Fibroblast of lung (primary cell): Measurements from ENCODE around the gene RGS19. TPM values are rescaled to one million over a fixed set of nuclear protein-coding genes. Genes with fewer than 3 reads are reported as not detected.

ENCODE experiments used
- DNase-seq, 2 donors: peaks; one replicate each; pipeline versions ENCODE4 v3.0.0 to v3.0.0-alpha.2; 2010; ENCODE audit warnings: low read depth in 2 of 2
- H2AFZ ChIP-seq: 2 replicates; pipeline ENCODE4 v1.5.1; 2012; ENCODE audit warnings: low read length, control low read depth, inconsistent platforms
- H3K27ac ChIP-seq: 2 replicates; pipeline ENCODE4 v1.5.1; 2011; ENCODE audit warnings: low read length, control low read depth; ENCODE audit not compliant: insufficient read depth
- H3K27me3 ChIP-seq: 2 replicates; pipeline ENCODE4 v1.5.1; 2011; ENCODE audit warnings: mild to moderate bottlenecking, low read length; ENCODE audit not compliant: control insufficient read depth, insufficient read depth
- H3K36me3 ChIP-seq: 2 replicates; pipeline ENCODE4 v1.5.1; 2011; ENCODE audit warnings: low read length; ENCODE audit not compliant: control insufficient read depth, insufficient read depth
- H3K4me1 ChIP-seq: 2 replicates; pipeline ENCODE4 v1.5.1; 2011; ENCODE audit warnings: low read length; ENCODE audit not compliant: control insufficient read depth, insufficient read depth; ENCODE audit errors: extremely low read depth
- H3K4me2 ChIP-seq: 2 replicates; pipeline ENCODE4 v1.5.1; 2011; ENCODE audit warnings: low read length, control low read depth; ENCODE audit not compliant: insufficient read depth; ENCODE audit errors: extremely low read depth
- H3K4me3 ChIP-seq, 4 experiments: fragments of 200-600 bp in 1 of 4; sonication (generic) in 1 of 4; replicated peaks in 1 of 4; 2 replicates each; pipeline ENCODE4 v1.5.1; 2011 to 2016; ENCODE audit warnings: low read length in 4 of 4, low read depth in 3 of 4, mild to moderate bottlenecking in 3 of 4, control low read depth in 2 of 4, inconsistent platforms in 1 of 4, mixed read lengths in 1 of 4; ENCODE audit not compliant: insufficient read depth in 1 of 4; ENCODE audit errors: control extremely low read depth in 1 of 4
- H3K79me2 ChIP-seq: 2 replicates; pipeline ENCODE4 v1.5.1; 2012; ENCODE audit warnings: mild to moderate bottlenecking, low read length, inconsistent platforms; ENCODE audit not compliant: control insufficient read depth, insufficient read depth
- H3K9ac ChIP-seq: 2 replicates; pipeline ENCODE4 v1.5.1; 2011; ENCODE audit warnings: mild to moderate bottlenecking, low read length, control low read depth; ENCODE audit not compliant: insufficient read depth
- H3K9me3 ChIP-seq: 2 replicates; pipeline ENCODE4 v1.5.1; 2012; ENCODE audit warnings: low read depth, low read length; ENCODE audit not compliant: control insufficient read depth, insufficient read depth
- H4K20me1 ChIP-seq: 2 replicates; pipeline ENCODE4 v1.5.1; 2011; ENCODE audit warnings: low read length; ENCODE audit not compliant: control insufficient read depth, insufficient read depth; ENCODE audit errors: extremely low read depth
- EZH2 ChIP-seq: IDR thresholded peaks from 2 replicates; pipeline ENCODE4 v1.5.1; 2012; ENCODE audit warnings: low read length, control low read depth, mild to moderate bottlenecking; ENCODE audit errors: missing control alignments
- polyA plus RNA-seq, 2 donors: library from polyadenylated mRNA; depleted of rRNA in 1 of 2; stranded (reverse) in 1 of 2; unstranded in 1 of 2; fragments of >200 nt; gene quantifications; 2 replicates each; pipeline ENCODE4 v1.2.1, GENCODE V29; 2011 to 2012; ENCODE audit warnings: missing spikeins in 1 of 2
- total RNA-seq: library from RNA; depleted of rRNA; stranded (reverse); fragments of >200 nt; gene quantifications from 2 replicates; pipeline ENCODE4 v1.2.1, GENCODE V29; 2014
- TF ChIP-seq, protein P1 (sequence below), 2 donors: IDR thresholded peaks in 1 of 2; conservative IDR thresholded peaks in 1 of 2; 1 replicate in 1 of 2; 2 replicates in 1 of 2; pipeline ENCODE4 v1.5.1; 2011 to 2012; ENCODE audit warnings: low read length in 2 of 2, control low read depth in 1 of 2, inconsistent platforms in 1 of 2, low read depth in 1 of 2, mild to moderate bottlenecking in 1 of 2

The RGS19 gene
- total and polyA plus RNA-seq, 2 donors (not counting 1 experiment from before 2014, with no cell fraction given), result 5.8 to 9.1 TPM

- Histone ChIP-seq H3K9ac (no peak overlapping the region), H3K27me3 (peaks cover 23% of the 10 kb centered on the region), H3K4me1 (no peaks in the 10 kb centered on the region), H3K4me2 (no peak overlapping the region), H4K20me1 (no peaks in the 10 kb centered on the region), H3K4me3 (no peak overlapping the region), H3K79me2 (no peaks in the 10 kb centered on the region), H2AFZ (no peak overlapping the region), H3K9me3 (no peaks in the 10 kb centered on the region), H3K36me3 (peaks cover 8% of the 10 kb centered on the region), H3K27ac (no peak overlapping the region)
- TF ChIP-seq, protein P1, sequence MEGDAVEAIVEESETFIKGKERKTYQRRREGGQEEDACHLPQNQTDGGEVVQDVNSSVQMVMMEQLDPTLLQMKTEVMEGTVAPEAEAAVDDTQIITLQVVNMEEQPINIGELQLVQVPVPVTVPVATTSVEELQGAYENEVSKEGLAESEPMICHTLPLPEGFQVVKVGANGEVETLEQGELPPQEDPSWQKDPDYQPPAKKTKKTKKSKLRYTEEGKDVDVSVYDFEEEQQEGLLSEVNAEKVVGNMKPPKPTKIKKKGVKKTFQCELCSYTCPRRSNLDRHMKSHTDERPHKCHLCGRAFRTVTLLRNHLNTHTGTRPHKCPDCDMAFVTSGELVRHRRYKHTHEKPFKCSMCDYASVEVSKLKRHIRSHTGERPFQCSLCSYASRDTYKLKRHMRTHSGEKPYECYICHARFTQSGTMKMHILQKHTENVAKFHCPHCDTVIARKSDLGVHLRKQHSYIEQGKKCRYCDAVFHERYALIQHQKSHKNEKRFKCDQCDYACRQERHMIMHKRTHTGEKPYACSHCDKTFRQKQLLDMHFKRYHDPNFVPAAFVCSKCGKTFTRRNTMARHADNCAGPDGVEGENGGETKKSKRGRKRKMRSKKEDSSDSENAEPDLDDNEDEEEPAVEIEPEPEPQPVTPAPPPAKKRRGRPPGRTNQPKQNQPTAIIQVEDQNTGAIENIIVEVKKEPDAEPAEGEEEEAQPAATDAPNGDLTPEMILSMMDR (conservative IDR thresholded peaks at IDR 0.05 in 1 of 2, IDR thresholded peaks at IDR 0.05 in 1 of 2; ENCODE audit: low read depth in 1 of 2, low read length in 2 of 2), result no peak
- TF ChIP-seq EZH2, result no peak
- DNase-seq, result no peak
Observed at GRCh38 chr20:64037199-64037497, 42.2 kb downstream of the RGS19 start.

DNA sequence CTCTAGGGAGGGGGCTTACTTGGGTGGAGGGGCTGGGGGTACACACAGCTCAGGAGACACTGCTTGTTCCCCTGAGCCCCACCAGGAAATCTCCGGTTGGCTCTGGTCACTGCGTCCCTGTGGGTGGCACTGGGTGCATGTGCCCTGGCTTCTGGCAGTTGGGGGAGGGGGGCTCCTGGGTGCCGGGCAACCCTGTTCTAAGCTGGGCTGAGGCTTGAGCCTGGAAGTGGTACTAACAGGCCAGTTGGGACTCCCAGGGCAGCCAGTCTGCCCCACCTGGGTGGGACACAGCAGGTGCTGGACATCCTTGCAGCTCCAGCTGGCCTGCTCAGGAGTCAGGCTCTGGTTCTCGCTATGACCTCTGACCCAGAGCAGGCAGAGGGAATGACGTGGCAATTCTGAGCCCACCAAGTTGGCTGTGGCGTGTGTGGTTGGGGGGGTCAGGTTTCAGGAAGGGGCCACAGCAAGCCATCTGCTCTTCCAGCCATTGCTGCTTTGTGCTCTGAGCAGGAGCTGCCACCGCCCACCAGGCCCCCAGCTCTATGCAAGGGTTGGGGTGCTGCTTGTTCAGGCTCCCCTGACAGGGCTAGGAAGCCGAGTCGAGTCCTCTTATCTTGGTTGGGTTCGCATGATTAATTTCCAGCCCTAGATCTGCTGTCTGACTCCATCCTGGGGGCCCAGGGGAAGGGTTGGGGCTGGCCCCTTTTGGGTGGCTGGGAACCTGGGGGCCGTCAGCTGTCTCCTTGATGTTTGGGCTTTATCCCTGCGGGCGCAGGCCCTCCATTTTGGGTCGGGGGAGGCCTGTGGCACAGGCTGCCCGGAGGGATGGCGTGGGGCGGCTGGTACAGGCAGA is 42.7 kb downstream of the RGS19 start:
- no peak overlapping the region for H3K4me3 ChIP-seq
- no peak overlapping the region for H3K9ac ChIP-seq
- TF ChIP-seq, protein P1 (conservative IDR thresholded peaks at IDR 0.05 in 1 of 2, IDR thresholded peaks at IDR 0.05 in 1 of 2; ENCODE audit: low read depth in 1 of 2, low read length in 2 of 2), result no peak
- no peak for TF ChIP-seq EZH2
- no peak overlapping the region for H2AFZ ChIP-seq
- no peak overlapping the region for H3K27ac ChIP-seq
- peaks cover 18% of the 10 kb centered on the region for H3K27me3 ChIP-seq
- H3K4me2 ChIP-seq, result no peak overlapping the region
- H3K9me3 ChIP-seq, result no peaks in the 10 kb centered on the region
- peaks cover 12% of the 10 kb centered on the region for H3K36me3 ChIP-seq
- H3K79me2 ChIP-seq, result no peaks in the 10 kb centered on the region
- no peaks in the 10 kb centered on the region for H3K4me1 ChIP-seq
- DNase-seq, result peak in 1 of 2 donors; percentile 41
- H4K20me1 ChIP-seq, result no peaks in the 10 kb centered on the region

DNA sequence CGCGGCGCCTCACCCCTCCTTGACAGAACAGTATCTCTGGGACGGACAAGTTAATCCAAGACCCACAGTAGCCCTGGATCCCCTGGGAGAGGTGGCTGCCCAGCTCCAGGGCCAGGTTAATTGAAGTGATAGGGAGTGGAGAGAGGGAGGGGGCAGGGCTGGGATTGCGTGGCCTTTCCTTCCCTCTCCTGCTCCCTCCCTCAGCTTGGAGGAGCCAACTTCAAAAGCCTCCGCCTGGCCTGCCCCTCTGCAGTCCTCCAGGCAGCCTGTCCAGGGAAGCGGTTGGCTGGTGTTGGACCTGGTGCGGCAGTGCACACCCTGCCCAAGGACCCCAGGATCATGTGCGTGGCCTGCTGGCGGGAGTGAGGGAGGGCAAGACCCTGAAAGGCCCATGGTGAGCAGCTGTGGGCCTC is 43.4 kb downstream of the RGS19 start, which contains the start of gene C20orf204:
C20orf204 (plus strand) TSS at position 250 of the 413 bp plus-strand sequence; CDS start at position 392, 142 bp downstream.
- Histone ChIP-seq H3K4me2 (no peak within 1 kb of the TSS), H3K27me3 (peaks cover 11% of the 10 kb centered on the region), H3K79me2 (no peaks in the 10 kb centered on the region), H3K36me3 (peaks cover 13% of the 10 kb centered on the region), H3K27ac (no peak within 1 kb of the TSS), H2AFZ (no peak within 1 kb of the TSS), H3K4me1 (no peaks in the 10 kb centered on the region), H3K4me3 (no peak within 1 kb of the TSS), H3K9ac (no peak within 1 kb of the TSS), H4K20me1 (no peaks in the 10 kb centered on the region), H3K9me3 (no peaks in the 10 kb centered on the region)
- no peak for TF ChIP-seq EZH2
- TF ChIP-seq, protein P1 (conservative IDR thresholded peaks at IDR 0.05 in 1 of 2, IDR thresholded peaks at IDR 0.05 in 1 of 2; ENCODE audit: low read depth in 1 of 2, low read length in 2 of 2), result no peak
- no peak for DNase-seq
